Measurements from ENCODE around the gene JAKMIP2.

DNA sequence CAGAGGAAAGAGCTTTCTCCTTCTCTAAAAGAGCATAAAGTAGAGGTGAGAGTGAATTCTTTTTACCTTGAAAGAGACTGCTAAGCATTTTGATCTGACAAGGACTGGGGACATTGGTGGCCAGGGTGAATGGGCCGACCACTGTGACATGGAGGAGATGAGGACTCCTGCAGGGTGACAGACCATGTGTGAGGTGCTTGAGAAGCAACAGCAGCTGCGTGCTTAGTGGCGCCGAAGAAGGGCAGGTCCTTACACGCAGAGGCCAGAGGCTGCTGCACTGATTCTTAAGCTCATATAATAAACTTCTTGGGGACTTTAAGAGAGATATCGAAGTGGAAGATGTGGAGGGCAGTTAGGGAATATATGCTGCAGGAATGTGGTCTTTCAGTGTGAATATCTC, 8.7 kb upstream of the JAKMIP2 start:
- TF ChIP-seq, protein P1, sequence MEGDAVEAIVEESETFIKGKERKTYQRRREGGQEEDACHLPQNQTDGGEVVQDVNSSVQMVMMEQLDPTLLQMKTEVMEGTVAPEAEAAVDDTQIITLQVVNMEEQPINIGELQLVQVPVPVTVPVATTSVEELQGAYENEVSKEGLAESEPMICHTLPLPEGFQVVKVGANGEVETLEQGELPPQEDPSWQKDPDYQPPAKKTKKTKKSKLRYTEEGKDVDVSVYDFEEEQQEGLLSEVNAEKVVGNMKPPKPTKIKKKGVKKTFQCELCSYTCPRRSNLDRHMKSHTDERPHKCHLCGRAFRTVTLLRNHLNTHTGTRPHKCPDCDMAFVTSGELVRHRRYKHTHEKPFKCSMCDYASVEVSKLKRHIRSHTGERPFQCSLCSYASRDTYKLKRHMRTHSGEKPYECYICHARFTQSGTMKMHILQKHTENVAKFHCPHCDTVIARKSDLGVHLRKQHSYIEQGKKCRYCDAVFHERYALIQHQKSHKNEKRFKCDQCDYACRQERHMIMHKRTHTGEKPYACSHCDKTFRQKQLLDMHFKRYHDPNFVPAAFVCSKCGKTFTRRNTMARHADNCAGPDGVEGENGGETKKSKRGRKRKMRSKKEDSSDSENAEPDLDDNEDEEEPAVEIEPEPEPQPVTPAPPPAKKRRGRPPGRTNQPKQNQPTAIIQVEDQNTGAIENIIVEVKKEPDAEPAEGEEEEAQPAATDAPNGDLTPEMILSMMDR (conservative IDR thresholded peaks at IDR 0.05; ENCODE audit: low read length): no peak
- TF ChIP-seq EZH2phosphoT487 (IDR thresholded peaks at IDR 0.05; ENCODE audit: borderline replicate concordance): no peak
